Measurements from ENCODE around the gene TMEM198.

The TMEM198 gene

DNA sequence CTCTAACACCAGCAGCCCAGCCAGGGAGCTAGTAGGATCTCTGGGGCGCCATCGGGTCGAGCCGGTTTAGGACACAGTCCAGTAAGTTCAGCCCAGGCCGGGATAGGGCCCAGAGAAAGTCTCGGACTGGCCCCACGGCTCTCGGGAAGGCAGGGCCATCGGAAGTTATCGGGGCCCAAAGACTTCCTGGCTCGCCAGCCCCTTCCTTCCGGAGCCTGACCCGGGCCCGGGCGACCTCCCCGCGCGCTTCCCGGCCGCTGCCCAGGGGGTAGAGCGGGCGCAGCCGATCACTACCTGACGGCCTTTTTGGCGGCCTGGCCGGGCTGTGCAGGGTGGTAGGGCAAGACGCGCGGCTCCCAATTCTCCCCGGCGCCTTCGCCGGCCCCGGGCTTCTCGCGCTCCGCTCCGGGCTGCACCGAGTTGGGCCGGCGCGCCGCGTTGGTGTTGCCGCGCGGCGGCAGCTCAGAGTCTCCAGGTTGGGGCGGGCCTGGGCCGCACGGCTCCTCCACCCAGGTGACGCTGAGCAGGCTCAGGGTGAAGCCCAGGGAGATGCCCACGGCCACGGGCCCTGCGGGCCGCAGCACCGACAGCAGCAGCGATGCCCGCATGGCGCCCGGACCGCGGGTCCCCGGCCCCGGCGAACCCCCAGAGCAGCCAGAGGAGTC, 765 bp upstream of the TMEM198 start:
- DNase-seq (ENCODE audit: low spot score in 2 of 2) (peak in 1 of 2 donors; percentile 59), ATAC-seq (peak; percentile 65)
- Mint-ChIP-seq H3K9me3 (no peaks in the 10 kb centered on the region), H3K36me3 (peaks cover 33% of the 10 kb centered on the region), H3K4me1 (peaks cover 29% of the 10 kb centered on the region), H3K4me3 (peak overlapping the region; percentile 88), H3K27ac (no peak overlapping the region)

DNA sequence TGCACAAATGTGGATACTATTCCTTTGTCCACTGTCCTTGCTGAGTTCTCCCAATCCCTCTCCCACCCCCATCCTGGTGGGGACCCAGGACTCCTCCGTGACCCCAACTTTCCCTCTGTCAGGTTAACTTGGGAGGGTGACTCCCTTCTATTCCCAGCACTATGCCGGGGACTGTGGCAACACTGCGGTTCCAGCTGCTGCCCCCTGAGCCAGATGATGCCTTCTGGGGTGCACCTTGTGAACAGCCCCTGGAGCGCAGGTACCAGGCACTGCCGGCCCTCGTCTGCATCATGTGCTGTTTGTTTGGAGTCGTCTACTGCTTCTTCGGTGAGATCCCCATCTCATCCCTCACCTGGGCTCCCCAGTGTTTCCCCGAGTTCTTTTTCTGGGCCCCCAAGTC, 739 bp downstream of the TMEM198 start:
- H3K27ac Mint-ChIP-seq: peak overlapping the region; percentile 59
- H3K36me3 Mint-ChIP-seq: peaks cover 22% of the 10 kb centered on the region
- no peaks in the 10 kb centered on the region for H3K9me3 Mint-ChIP-seq
- H3K4me3 Mint-ChIP-seq: peak overlapping the region; percentile 88
- peaks cover 29% of the 10 kb centered on the region for H3K4me1 Mint-ChIP-seq
- DNase-seq (ENCODE audit: low spot score in 2 of 2) (no peak), ATAC-seq (no peak)

GRCh38 chr2:219545295-219545942, 1.6 kb downstream of the TMEM198 start:
- peak overlapping the region; percentile 88 for H3K4me3 Mint-ChIP-seq
- ATAC-seq: no peak
- H3K27ac Mint-ChIP-seq: no peak overlapping the region

GRCh38 chr2:219545943-219546352, 2.1 kb downstream of the TMEM198 start:
- Mint-ChIP-seq H3K27ac (no peak overlapping the region), H3K9me3 (no peaks in the 10 kb centered on the region), H3K36me3 (peaks cover 13% of the 10 kb centered on the region), H3K4me3 (no peak overlapping the region), H3K4me1 (peaks cover 32% of the 10 kb centered on the region)
- no peak for ATAC-seq
- DNase-seq (ENCODE audit: low spot score in 2 of 2): no peak

More at GRCh38 chr2:219545295-219545942, 1.6 kb downstream of the TMEM198 start:
- DNase-seq (ENCODE audit: low spot score in 2 of 2): no peak
- Mint-ChIP-seq H3K36me3 (peaks cover 16% of the 10 kb centered on the region), H3K9me3 (no peaks in the 10 kb centered on the region), H3K4me1 (peaks cover 29% of the 10 kb centered on the region)

- DNase-seq (ENCODE audit: low spot score in 2 of 2) (no peak), ATAC-seq (no peak)
- no peak overlapping the region for H3K27ac Mint-ChIP-seq
- no peak overlapping the region for H3K4me3 Mint-ChIP-seq
- no peaks in the 10 kb centered on the region for H3K9me3 Mint-ChIP-seq
- H3K4me1 Mint-ChIP-seq: peaks cover 27% of the 10 kb centered on the region
- peaks cover 6% of the 10 kb centered on the region for H3K36me3 Mint-ChIP-seq
Measured at GRCh38 chr2:219547621-219548020, 3.8 kb downstream of the TMEM198 start.

DNA sequence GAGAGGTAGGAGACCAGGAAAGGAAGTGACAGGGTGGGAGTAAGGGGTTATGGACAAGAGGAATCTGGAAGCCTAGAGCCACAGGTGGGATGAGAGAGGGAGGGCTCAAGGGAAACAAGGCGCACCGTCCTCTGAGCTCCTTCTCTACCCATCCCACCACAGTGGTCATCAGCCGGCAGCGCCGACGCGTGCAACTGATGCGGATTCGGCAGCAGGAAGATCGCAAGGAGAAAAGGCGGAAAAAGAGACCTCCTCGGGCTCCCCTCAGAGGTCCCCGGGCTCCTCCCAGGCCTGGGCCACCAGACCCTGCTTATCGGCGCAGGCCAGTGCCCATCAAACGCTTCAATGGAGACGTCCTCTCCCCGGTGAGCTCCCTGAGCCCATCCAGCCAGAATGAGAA, 5.2 kb downstream of the TMEM198 start:
- H3K36me3 Mint-ChIP-seq: peaks cover 6% of the 10 kb centered on the region
- no peak for DNase-seq (ENCODE audit: low spot score in 2 of 2)
- H3K4me3 Mint-ChIP-seq: no peak overlapping the region
- H3K4me1 Mint-ChIP-seq: peaks cover 24% of the 10 kb centered on the region
- ATAC-seq: no peak
- H3K9me3 Mint-ChIP-seq: no peaks in the 10 kb centered on the region
- H3K27ac Mint-ChIP-seq: no peak overlapping the region

DNA sequence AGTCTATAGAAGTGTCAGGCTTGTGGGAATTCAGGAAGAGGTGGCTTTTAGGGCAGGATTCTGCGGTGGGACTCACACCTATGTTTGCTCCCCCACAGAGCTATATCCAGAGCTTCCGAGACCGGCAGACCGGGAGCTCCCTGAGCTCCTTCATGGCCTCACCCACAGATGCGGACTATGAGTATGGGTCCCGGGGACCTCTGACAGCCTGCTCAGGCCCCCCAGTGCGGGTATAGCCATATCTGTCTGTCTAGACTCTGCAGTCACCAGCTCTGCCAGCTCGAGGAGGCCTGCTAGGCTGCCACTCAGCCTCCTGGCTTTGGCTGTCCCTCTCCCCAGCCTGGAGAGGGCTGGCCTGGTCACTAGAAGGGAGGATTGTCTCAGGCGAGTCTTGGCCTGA, 5.8 kb downstream of the TMEM198 start:
- H3K36me3 Mint-ChIP-seq: peaks cover 2% of the 10 kb centered on the region
- DNase-seq (ENCODE audit: low spot score in 2 of 2) (no peak), ATAC-seq (no peak)
- peaks cover 18% of the 10 kb centered on the region for H3K4me1 Mint-ChIP-seq
- H3K4me3 Mint-ChIP-seq: no peak overlapping the region
- H3K27ac Mint-ChIP-seq: no peak overlapping the region
- H3K9me3 Mint-ChIP-seq: no peaks in the 10 kb centered on the region

DNA sequence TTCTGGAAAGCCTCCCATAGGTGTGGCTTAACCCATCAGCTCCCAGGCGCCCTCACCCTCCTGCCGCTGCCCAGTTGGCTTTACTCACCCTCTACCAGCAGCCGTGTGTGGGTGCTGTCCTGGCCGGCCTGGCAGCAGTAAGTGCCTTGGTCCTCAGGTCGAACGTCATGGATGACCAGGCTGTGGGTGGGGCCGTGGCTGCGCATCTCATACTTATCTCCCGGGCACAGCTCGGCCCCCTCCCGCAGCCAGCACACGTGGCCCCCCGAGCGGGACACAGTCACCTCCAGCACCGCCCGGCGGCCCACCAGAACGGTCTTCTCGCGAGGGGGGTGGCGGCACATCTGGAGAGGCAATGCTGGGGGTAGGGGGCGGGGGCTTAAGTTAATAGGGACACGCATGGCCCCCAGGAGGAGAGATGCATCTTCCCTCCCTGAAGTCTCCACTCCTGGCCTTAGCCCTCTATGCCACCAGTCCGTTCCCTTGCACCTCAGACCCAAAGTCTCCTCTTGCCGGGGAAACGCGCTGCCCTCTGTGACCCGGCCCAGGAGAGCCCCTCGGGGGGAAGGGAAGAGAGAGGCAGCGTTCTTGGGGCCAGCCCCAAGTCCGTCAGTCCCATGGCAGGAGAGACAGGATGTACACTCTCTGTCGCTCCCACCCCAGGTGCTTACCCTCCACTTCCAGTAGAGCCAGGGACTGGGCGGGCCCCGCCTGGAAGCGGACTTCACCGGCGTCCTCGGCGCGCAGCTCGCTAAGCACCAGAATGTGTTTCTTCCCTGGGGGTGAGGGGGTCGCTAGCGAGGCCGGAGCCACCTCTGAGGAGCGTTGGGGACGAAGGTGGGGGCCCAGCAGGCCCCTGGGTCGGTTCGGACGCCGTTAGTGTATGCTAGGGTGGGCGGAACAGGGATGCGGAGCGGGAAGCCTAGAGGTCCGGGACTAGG, 7.9 kb downstream of the TMEM198 start:
- no peak for DNase-seq (ENCODE audit: low spot score in 2 of 2)
- peak; percentile 14 for ATAC-seq
- Mint-ChIP-seq H3K36me3 (no peaks in the 10 kb centered on the region), H3K27ac (no peak overlapping the region), H3K9me3 (no peaks in the 10 kb centered on the region), H3K4me3 (peak overlapping the region; percentile 81), H3K4me1 (peaks cover 12% of the 10 kb centered on the region)

- peak overlapping the region; percentile 81 for H3K4me3 Mint-ChIP-seq
- peak; percentile 89 for ATAC-seq
- H3K9me3 Mint-ChIP-seq: no peaks in the 10 kb centered on the region
- no peaks in the 10 kb centered on the region for H3K36me3 Mint-ChIP-seq
- H3K27ac Mint-ChIP-seq: no peak overlapping the region
- peak; percentile 80 to 94 for DNase-seq (ENCODE audit: low spot score in 2 of 2)
- peaks cover 12% of the 10 kb centered on the region for H3K4me1 Mint-ChIP-seq
Measured at GRCh38 chr2:219552382-219553167, 8.7 kb downstream of the TMEM198 start.

- ATAC-seq (no peak), DNase-seq (ENCODE audit: low spot score in 2 of 2) (no peak)
- H3K4me1 Mint-ChIP-seq: peaks cover 12% of the 10 kb centered on the region
- peak overlapping the region; percentile 81 for H3K4me3 Mint-ChIP-seq
- H3K36me3 Mint-ChIP-seq: no peaks in the 10 kb centered on the region
- no peaks in the 10 kb centered on the region for H3K9me3 Mint-ChIP-seq
- no peak overlapping the region for H3K27ac Mint-ChIP-seq
Measured at GRCh38 chr2:219553168-219553417, 9.3 kb downstream of the TMEM198 start.

DNA sequence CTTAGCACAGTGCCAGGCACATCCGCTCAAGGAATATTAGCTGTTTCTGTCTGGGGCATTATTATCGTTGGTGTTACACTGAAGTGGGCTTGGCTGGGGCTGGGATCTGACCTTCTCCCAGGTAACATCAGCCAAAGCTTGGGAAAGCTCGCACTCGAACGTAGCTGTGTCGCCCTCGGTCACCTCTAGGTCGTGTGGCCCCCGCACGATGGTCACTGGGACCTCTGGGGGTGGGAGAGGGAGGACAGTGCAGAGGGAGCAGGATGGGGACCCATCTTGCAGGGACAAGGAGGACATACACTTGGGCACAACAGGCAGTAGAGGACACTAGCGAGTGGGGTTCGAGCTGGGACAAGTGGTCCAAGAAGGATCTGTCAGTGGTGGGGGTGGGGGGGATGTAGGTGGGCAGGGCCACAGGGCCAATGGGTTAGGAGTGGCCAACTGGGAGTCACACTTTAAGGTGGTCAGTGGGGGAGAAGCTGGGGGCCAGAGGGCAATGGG, 9.7 kb downstream of the TMEM198 start:
- no peaks in the 10 kb centered on the region for H3K9me3 Mint-ChIP-seq
- peak overlapping the region; percentile 81 for H3K4me3 Mint-ChIP-seq
- no peaks in the 10 kb centered on the region for H3K36me3 Mint-ChIP-seq
- H3K27ac Mint-ChIP-seq: no peak overlapping the region
- no peak for ATAC-seq
- peaks cover 12% of the 10 kb centered on the region for H3K4me1 Mint-ChIP-seq
- no peak for DNase-seq (ENCODE audit: low spot score in 2 of 2)

DNA sequence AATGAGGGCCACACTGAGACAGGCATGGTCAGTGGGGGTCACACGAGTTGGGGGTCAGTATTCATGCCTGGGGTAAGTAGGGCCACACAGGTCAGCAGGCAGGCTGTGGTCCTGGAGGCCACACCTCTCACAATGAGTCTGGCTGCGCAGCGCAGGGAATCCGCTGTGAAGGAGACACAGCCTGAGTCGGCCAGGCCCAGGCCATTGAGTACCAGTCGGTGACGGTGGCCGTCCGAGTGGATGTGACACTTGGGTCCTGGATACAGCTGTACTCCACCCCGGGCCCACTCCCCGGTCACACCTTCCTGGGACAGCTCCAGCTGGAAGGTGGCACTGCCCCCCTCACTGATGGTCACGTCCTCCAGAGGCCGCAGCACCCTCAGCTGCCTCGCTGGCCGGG, 10.5 kb downstream of the TMEM198 start:
- H3K36me3 Mint-ChIP-seq: no peaks in the 10 kb centered on the region
- no peak for DNase-seq (ENCODE audit: low spot score in 2 of 2)
- peaks cover 12% of the 10 kb centered on the region for H3K4me1 Mint-ChIP-seq
- H3K4me3 Mint-ChIP-seq: no peak overlapping the region
- no peak overlapping the region for H3K27ac Mint-ChIP-seq
- ATAC-seq: no peak
- no peaks in the 10 kb centered on the region for H3K9me3 Mint-ChIP-seq

DNA sequence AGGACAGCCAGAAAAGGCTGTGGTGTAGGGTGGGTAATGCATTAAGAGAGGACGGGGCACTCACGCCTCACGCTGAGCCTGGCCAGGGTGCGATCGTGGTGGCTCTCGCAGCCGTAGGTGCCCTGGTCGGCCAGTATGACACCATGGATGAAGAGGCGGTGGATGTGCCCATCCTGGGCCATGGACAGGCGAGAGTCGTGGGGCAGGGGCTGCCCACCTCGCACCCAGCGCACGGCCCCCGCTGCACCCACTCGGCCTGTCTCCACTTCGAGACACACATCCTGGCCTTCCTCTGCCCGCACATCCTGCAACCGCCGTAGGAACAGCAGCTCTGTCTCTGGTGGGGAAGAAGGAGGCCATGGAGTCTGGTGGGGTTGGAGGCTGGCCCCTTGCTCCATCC, 12.1 kb downstream of the TMEM198 start:
- ATAC-seq: no peak
- Mint-ChIP-seq H3K4me1 (peaks cover 9% of the 10 kb centered on the region), H3K36me3 (no peaks in the 10 kb centered on the region), H3K27ac (no peak overlapping the region), H3K9me3 (no peaks in the 10 kb centered on the region), H3K4me3 (no peak overlapping the region)
- DNase-seq (ENCODE audit: low spot score in 2 of 2): no peak

DNA sequence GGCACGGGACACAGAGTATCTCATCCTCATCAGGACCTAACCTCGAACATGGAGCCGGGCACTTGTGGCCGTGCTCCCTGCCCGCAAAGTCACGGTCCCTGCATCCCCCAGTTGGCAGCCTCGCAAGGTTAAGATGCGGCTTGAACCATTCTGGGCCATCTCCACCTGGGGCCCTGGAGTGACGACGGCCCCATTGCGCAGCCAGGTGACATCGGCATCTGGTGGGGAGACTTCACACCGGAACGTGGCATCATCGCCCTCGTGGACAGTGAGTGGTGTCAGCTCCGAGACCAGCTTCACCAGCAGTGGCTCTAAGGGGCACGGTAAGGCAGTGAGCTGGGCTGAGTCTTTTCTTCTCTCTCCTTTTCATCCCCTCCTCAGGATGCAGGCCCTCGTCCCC, 12.6 kb downstream of the TMEM198 start:
- DNase-seq (ENCODE audit: low spot score in 2 of 2): no peak
- no peak overlapping the region for H3K4me3 Mint-ChIP-seq
- no peaks in the 10 kb centered on the region for H3K9me3 Mint-ChIP-seq
- ATAC-seq: no peak
- H3K36me3 Mint-ChIP-seq: no peaks in the 10 kb centered on the region
- no peak overlapping the region for H3K27ac Mint-ChIP-seq
- peaks cover 6% of the 10 kb centered on the region for H3K4me1 Mint-ChIP-seq

DNA sequence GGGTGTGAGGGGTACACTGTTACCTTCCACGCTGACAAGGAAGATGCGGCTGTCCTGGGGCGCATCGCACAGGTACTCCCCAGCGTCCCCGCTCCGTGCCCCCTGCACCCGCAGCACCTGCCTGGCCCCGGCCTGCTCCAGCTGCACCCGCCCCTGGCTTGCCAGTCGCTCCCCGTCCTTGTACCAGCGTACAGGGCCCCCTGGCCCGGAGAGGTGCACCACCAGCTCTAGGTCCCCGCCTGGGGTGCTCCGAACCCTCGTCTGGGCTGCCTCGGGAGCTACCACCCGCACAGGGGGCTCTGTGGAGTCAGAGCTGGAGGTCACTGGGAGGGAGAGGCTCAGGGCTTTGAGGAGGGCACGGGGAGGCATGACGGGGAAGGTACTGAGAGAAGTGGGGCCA, 13.5 kb downstream of the TMEM198 start:
- no peak for DNase-seq (ENCODE audit: low spot score in 2 of 2)
- H3K36me3 Mint-ChIP-seq: no peaks in the 10 kb centered on the region
- H3K4me1 Mint-ChIP-seq: no peaks in the 10 kb centered on the region
- no peak overlapping the region for H3K27ac Mint-ChIP-seq
- no peak overlapping the region for H3K4me3 Mint-ChIP-seq
- no peaks in the 10 kb centered on the region for H3K9me3 Mint-ChIP-seq
- no peak for ATAC-seq

All from stimulated activated effector memory CD8-positive, alpha-beta T cell treated with anti-CD3 and anti-CD28 coated beads, Interleukin-12 subunit alpha, Interleukin-12 subunit beta, amount 100 ng/mL, for 72 hours (primary cell).